ENCODE results near the gene GEN1. TPM values are rescaled to one million over a fixed set of nuclear protein-coding genes. Genes with fewer than 3 reads are reported as not detected.

The GEN1 gene
- total RNA-seq, 1 donor from 2014 or later, result 43.5 TPM

DNA sequence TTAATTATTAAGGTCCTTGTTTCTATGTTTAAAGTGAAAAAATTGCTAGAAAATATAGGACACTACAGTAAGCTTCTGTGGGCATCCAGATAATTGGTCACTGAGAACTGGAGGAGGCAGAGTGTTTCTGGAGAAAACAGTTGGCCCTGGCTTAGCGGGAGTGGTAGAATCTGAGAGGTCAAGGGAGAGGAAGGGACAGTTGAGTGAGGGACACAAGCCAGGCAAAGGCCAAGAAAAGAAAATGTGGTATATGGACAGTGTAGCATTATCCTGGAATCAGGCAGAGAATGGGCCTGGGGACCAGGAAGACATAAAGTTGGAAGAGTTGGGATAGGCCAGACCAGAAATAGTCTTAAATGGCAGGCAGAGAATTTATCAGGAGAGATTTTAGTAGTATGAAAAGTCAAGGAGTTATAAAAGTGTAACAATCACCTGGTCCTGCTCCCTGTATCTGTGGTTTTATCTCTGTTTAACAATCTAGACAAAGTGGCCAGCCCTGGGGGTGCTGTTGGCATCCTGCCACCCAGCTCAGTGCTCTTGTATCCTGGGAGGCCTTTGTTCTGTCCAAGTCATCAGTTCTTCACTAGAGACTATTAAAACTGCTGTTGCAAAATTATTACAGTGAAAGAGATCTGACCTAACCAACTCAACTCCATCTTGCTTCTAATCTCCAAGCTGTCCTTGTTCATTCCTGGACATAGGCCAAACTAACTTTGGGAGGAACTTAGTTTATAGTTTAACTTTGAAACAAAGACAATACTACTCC is 46.9 kb downstream of the GEN1 start:
- H2AFZ ChIP-seq (replicated peaks), result no peak overlapping the region
- peaks cover 7% of the 10 kb centered on the region for H3K27me3 Mint-ChIP-seq (ENCODE audit: insufficient read depth, low read depth)
- H3K4me3 ChIP-seq, result no peak overlapping the region
- TF ChIP-seq EZH2 (IDR thresholded peaks at IDR 0.05) (no peak), EZH2phosphoT487 (IDR thresholded peaks at IDR 0.05) (no peak)
- TF ChIP-seq, protein P1, sequence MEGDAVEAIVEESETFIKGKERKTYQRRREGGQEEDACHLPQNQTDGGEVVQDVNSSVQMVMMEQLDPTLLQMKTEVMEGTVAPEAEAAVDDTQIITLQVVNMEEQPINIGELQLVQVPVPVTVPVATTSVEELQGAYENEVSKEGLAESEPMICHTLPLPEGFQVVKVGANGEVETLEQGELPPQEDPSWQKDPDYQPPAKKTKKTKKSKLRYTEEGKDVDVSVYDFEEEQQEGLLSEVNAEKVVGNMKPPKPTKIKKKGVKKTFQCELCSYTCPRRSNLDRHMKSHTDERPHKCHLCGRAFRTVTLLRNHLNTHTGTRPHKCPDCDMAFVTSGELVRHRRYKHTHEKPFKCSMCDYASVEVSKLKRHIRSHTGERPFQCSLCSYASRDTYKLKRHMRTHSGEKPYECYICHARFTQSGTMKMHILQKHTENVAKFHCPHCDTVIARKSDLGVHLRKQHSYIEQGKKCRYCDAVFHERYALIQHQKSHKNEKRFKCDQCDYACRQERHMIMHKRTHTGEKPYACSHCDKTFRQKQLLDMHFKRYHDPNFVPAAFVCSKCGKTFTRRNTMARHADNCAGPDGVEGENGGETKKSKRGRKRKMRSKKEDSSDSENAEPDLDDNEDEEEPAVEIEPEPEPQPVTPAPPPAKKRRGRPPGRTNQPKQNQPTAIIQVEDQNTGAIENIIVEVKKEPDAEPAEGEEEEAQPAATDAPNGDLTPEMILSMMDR (IDR thresholded peaks at IDR 0.05), result no peak
- H3K4me1 Mint-ChIP-seq, result peaks cover 18% of the 10 kb centered on the region
- H3F3A ChIP-seq (ENCODE audit: low read depth), result no peaks in the 10 kb centered on the region
- no peaks in the 10 kb centered on the region for H3K9me3 Mint-ChIP-seq
- H3K27me3 ChIP-seq, result no peaks in the 10 kb centered on the region
- peaks cover 6% of the 10 kb centered on the region for H3K4me1 ChIP-seq
- no peaks in the 10 kb centered on the region for H3K9me3 ChIP-seq (ENCODE audit: low read depth)
- no peak overlapping the region for H3K4me3 Mint-ChIP-seq
- no peaks in the 10 kb centered on the region for H3K36me3 ChIP-seq
- no peaks in the 10 kb centered on the region for H3K79me2 ChIP-seq (ENCODE audit: low read depth)
- H4K20me1 ChIP-seq (ENCODE audit: low read depth), result no peaks in the 10 kb centered on the region
- no peak overlapping the region for H3K27ac ChIP-seq
- H3K27ac Mint-ChIP-seq, result no peak overlapping the region
- no peak for DNase-seq (ENCODE audit: low spot score)
- no peak overlapping the region for H3K9ac ChIP-seq
- H3K4me2 ChIP-seq, result no peak overlapping the region
- H3K36me3 Mint-ChIP-seq, result no peaks in the 10 kb centered on the region

GRCh38 chr2:17803497-17803896 is 49.6 kb downstream of the GEN1 start:
- H2AFZ ChIP-seq (replicated peaks), result no peak overlapping the region
- no peak overlapping the region for H3K4me3 ChIP-seq
- no peaks in the 10 kb centered on the region for H4K20me1 ChIP-seq (ENCODE audit: low read depth)
- no peaks in the 10 kb centered on the region for H3K9me3 ChIP-seq (ENCODE audit: low read depth)
- no peak for DNase-seq (ENCODE audit: low spot score)
- peaks cover 18% of the 10 kb centered on the region for H3K4me1 Mint-ChIP-seq
- no peak overlapping the region for H3K4me2 ChIP-seq
- H3K4me1 ChIP-seq, result peaks cover 6% of the 10 kb centered on the region
- TF ChIP-seq EZH2phosphoT487 (IDR thresholded peaks at IDR 0.05) (no peak), EZH2 (IDR thresholded peaks at IDR 0.05) (no peak)
- TF ChIP-seq, protein P1 (IDR thresholded peaks at IDR 0.05), result no peak
- no peaks in the 10 kb centered on the region for H3K36me3 Mint-ChIP-seq
- H3K9ac ChIP-seq, result no peak overlapping the region
- no peak overlapping the region for H3K27ac Mint-ChIP-seq
- H3K4me3 Mint-ChIP-seq, result no peak overlapping the region
- no peaks in the 10 kb centered on the region for H3K36me3 ChIP-seq
- no peaks in the 10 kb centered on the region for H3F3A ChIP-seq (ENCODE audit: low read depth)
- H3K27me3 Mint-ChIP-seq (ENCODE audit: insufficient read depth, low read depth), result peaks cover 7% of the 10 kb centered on the region
- no peaks in the 10 kb centered on the region for H3K9me3 Mint-ChIP-seq
- H3K27ac ChIP-seq, result no peak overlapping the region
- no peaks in the 10 kb centered on the region for H3K27me3 ChIP-seq
- H3K79me2 ChIP-seq (ENCODE audit: low read depth), result no peaks in the 10 kb centered on the region

- H3K4me3 Mint-ChIP-seq, result no peak overlapping the region
- peaks cover 14% of the 10 kb centered on the region for H3K4me1 Mint-ChIP-seq
Observed at GRCh38 chr2:17804358-17804757, 50.4 kb downstream of the GEN1 start.

More at GRCh38 chr2:17804358-17804757, 50.4 kb downstream of the GEN1 start:
- no peaks in the 10 kb centered on the region for H4K20me1 ChIP-seq (ENCODE audit: low read depth)
- Mint-ChIP-seq H3K36me3 (no peaks in the 10 kb centered on the region), H3K27ac (no peak overlapping the region), H3K27me3 (ENCODE audit: insufficient read depth, low read depth) (peaks cover 7% of the 10 kb centered on the region), H3K9me3 (no peaks in the 10 kb centered on the region)
- TF ChIP-seq EZH2phosphoT487 (IDR thresholded peaks at IDR 0.05) (no peak), EZH2 (IDR thresholded peaks at IDR 0.05) (no peak)
- TF ChIP-seq, protein P1 (IDR thresholded peaks at IDR 0.05), result no peak
- no peak overlapping the region for H3K27ac ChIP-seq
- no peaks in the 10 kb centered on the region for H3K36me3 ChIP-seq
- DNase-seq (ENCODE audit: low spot score), result no peak
- H3K4me3 ChIP-seq, result no peak overlapping the region
- no peaks in the 10 kb centered on the region for H3K79me2 ChIP-seq (ENCODE audit: low read depth)
- H3K4me2 ChIP-seq, result no peak overlapping the region
- H3K9me3 ChIP-seq (ENCODE audit: low read depth), result no peaks in the 10 kb centered on the region
- no peak overlapping the region for H2AFZ ChIP-seq (replicated peaks)
- peaks cover 6% of the 10 kb centered on the region for H3K4me1 ChIP-seq
- H3F3A ChIP-seq (ENCODE audit: low read depth), result no peaks in the 10 kb centered on the region
- no peak overlapping the region for H3K9ac ChIP-seq
- H3K27me3 ChIP-seq, result no peaks in the 10 kb centered on the region
